ENCODE measurements around the gene YY1AP1.
"Not testable (repeated sequence)": the region's sequence is repeated elsewhere in the genome, so short reads cannot be mapped to it uniquely, and the experiment has no call there.

YY1AP1 gene

GRCh38 chr1:155688324-155689080 lies at the start of gene YY1AP1:
Gene YY1AP1, minus strand, starts transcription at chr1:155688774. Its CDS starts 8,338 bp downstream, at chr1:155680436.
- TF ChIP-seq CTCF (conservative IDR thresholded peaks at IDR 0.05; ENCODE audit: low read depth), result no peak
- CTCF ChIA-PET, result no interaction called here
- peak; percentile 93 for DNase-seq (ENCODE audit: low spot score)
- H3K27ac ChIP-seq, result peak within 1 kb of the TSS; percentile 92
- POLR2A ChIA-PET (ENCODE audit: low non-redundant PET), result no interaction called here

GRCh38 chr1:155729031-155729898 lies 40.7 kb upstream of the YY1AP1 start:
- POLR2A ChIA-PET (ENCODE audit: low non-redundant PET), result no interaction called here
- DNase-seq (ENCODE audit: low spot score), result peak; percentile 22
- CTCF ChIA-PET, result interaction anchor here (0.5 to 1.1 kb wide), 4 partner anchors 15 to 479 kb away, joined by 3 to 5 read pairs (median 4); no protein-coding TSS in a partner anchor
- TF ChIP-seq CTCF (conservative IDR thresholded peaks at IDR 0.05; ENCODE audit: low read depth), result peak; percentile 40
- H3K27ac ChIP-seq, result no peak overlapping the region

GRCh38 chr1:155725142-155725541 lies 36.6 kb upstream of the YY1AP1 start:
- no peak for DNase-seq (ENCODE audit: low spot score)
- no peak for TF ChIP-seq CTCF (conservative IDR thresholded peaks at IDR 0.05; ENCODE audit: low read depth)
- CTCF ChIA-PET, result no interaction called here
- no peak overlapping the region for H3K27ac ChIP-seq
- POLR2A ChIA-PET (ENCODE audit: low non-redundant PET), result interaction anchor here (0.6 kb wide), 1 partner anchor 13 kb away, joined by 6 read pairs; no protein-coding TSS in a partner anchor

GRCh38 chr1:155719703-155720102 lies 31.1 kb upstream of the YY1AP1 start:
- DNase-seq (ENCODE audit: low spot score), result no peak
- POLR2A ChIA-PET (ENCODE audit: low non-redundant PET), result no interaction called here
- CTCF ChIA-PET, result interaction anchor here (0.6 kb wide), 2 partner anchors 38 to 79 kb away, joined by 3 read pairs; no protein-coding TSS in a partner anchor
- H3K27ac ChIP-seq, result no peak overlapping the region
- no peak for TF ChIP-seq CTCF (conservative IDR thresholded peaks at IDR 0.05; ENCODE audit: low read depth)

GRCh38 chr1:155718524-155719115 lies 30.0 kb upstream of the YY1AP1 start:
- POLR2A ChIA-PET (ENCODE audit: low non-redundant PET); H3K27ac ChIP-seq; DNase-seq (ENCODE audit: low spot score): not testable (repeated sequence)
- CTCF ChIA-PET, result interaction anchor here (0.7 kb wide), 1 partner anchor 284 kb away, joined by 3 read pairs; no protein-coding TSS in a partner anchor

GRCh38 chr1:155717041-155717440 lies 28.5 kb upstream of the YY1AP1 start:
- DNase-seq (ENCODE audit: low spot score), result no peak
- TF ChIP-seq CTCF (conservative IDR thresholded peaks at IDR 0.05; ENCODE audit: low read depth), result no peak
- POLR2A ChIA-PET (ENCODE audit: low non-redundant PET), result no interaction called here
- CTCF ChIA-PET, result interaction anchor here (0.7 kb wide), 1 partner anchor 390 kb away, joined by 3 read pairs; no protein-coding TSS in a partner anchor
- H3K27ac ChIP-seq, result no peak overlapping the region
